ENCODE measurements around the gene FN1. TPM values are rescaled to one million over a fixed set of nuclear protein-coding genes. Genes with fewer than 3 reads are reported as not detected.

Gene FN1
- total RNA-seq, 1 experiment from 2014 or later = 102 TPM

DNA sequence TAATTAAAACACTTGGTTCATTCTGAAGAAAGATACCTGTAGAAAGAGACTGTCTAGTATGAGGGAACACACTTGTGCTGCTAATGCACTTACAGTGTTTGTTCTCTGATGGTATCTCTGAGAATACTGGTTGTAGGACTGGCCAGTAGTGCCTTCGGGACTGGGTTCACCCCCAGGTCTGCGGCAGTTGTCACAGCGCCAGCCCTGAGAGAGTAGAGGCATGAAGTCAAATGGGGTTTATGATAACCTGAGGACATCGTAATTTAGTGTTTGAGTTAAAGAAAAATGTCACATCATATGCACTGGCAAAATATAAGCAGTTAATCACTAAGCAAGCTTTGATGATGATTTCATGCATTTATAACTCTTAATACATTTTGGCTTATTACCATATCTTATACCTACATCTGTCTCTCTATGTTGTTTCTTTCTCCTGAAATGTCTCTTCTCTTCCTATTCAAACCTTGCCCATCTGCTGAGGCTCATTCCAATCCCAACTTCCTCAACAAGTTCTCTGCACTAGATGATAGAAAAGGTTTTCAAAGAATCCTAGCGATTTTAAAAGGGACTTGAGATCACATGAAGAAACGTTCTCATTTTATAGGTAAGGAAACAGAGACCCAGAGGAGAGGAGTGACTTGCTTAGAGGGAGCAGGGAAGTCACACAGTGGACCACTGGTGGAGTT lies 73.8 kb downstream of the FN1 start:
- ChIA-PET CTCF (no interaction called here), POLR2A (no interaction called here)
- Mint-ChIP-seq H3K9me3 (no peaks in the 10 kb centered on the region), H3K4me3 (no peak overlapping the region), H3K27ac (no peak overlapping the region), H3K36me3 (peaks cover 49% of the 10 kb centered on the region), H3K4me1 (peaks cover 8% of the 10 kb centered on the region; the same call in 1 of the 2 replicates), H3K27me3 (ENCODE audit: low read depth) (no peaks in the 10 kb centered on the region)
- TF ChIP-seq, protein P1, sequence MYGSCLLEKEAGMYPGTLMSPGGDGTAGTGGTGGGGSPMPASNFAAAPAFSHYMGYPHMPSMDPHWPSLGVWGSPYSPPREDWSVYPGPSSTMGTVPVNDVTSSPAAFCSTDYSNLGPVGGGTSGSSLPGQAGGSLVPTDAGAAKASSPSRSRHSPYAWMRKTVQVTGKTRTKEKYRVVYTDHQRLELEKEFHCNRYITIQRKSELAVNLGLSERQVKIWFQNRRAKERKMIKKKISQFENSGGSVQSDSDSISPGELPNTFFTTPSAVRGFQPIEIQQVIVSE (CRISPR knock-in tag; IDR thresholded peaks at IDR 0.05; ENCODE audit: borderline replicate concordance) = peak; percentile 9; the same call in 1 of the 2 replicates
- no peak for TF ChIP-seq OVOL2 (CRISPR knock-in tag; IDR thresholded peaks at IDR 0.05; ENCODE audit: borderline replicate concordance)
- ATAC-seq = no peak
- no peak for DNase-seq (ENCODE audit: low spot score)

DNA sequence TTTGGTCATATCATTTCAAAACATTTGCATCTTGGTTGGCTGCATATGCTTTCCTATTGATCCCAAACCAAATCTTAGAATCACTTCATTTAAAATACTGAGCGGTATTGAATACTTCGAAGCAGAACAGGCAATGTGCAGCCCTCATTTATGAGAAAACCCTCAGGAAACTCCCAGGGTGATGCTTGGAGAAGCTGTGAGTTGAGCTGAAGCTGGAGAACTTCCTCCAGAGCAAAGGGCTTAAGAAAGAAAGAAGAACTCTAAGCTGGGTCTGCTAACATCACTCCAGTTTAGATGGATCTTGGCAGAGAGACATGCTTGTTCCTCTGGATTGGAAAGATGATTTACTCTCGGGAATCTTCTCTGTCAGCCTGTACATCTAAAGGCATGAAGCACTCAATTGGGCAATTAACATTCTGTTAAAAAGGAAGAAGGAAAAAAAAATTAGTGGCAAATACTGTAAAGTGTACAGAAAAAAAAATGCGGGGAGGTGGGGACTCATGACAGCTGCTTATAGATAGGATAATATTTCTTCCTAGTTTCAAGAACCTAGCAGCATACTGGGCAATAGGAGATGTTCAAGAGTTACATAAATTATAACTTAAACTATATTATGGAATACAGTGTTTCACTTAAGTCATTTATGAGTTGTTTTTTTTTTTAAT lies 74.5 kb downstream of the FN1 start:
- no peak for ATAC-seq
- no peak for DNase-seq (ENCODE audit: low spot score)
- H3K4me3 Mint-ChIP-seq = no peak overlapping the region
- CTCF ChIA-PET = no interaction called here
- peaks cover 48% of the 10 kb centered on the region for H3K36me3 Mint-ChIP-seq
- POLR2A ChIA-PET = no interaction called here
- no peak overlapping the region for H3K27ac Mint-ChIP-seq
- TF ChIP-seq, protein P2, sequence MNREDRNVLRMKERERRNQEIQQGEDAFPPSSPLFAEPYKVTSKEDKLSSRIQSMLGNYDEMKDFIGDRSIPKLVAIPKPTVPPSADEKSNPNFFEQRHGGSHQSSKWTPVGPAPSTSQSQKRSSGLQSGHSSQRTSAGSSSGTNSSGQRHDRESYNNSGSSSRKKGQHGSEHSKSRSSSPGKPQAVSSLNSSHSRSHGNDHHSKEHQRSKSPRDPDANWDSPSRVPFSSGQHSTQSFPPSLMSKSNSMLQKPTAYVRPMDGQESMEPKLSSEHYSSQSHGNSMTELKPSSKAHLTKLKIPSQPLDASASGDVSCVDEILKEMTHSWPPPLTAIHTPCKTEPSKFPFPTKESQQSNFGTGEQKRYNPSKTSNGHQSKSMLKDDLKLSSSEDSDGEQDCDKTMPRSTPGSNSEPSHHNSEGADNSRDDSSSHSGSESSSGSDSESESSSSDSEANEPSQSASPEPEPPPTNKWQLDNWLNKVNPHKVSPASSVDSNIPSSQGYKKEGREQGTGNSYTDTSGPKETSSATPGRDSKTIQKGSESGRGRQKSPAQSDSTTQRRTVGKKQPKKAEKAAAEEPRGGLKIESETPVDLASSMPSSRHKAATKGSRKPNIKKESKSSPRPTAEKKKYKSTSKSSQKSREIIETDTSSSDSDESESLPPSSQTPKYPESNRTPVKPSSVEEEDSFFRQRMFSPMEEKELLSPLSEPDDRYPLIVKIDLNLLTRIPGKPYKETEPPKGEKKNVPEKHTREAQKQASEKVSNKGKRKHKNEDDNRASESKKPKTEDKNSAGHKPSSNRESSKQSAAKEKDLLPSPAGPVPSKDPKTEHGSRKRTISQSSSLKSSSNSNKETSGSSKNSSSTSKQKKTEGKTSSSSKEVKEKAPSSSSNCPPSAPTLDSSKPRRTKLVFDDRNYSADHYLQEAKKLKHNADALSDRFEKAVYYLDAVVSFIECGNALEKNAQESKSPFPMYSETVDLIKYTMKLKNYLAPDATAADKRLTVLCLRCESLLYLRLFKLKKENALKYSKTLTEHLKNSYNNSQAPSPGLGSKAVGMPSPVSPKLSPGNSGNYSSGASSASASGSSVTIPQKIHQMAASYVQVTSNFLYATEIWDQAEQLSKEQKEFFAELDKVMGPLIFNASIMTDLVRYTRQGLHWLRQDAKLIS (CRISPR knock-in tag; IDR thresholded peaks at IDR 0.05; ENCODE audit: borderline replicate concordance) = no peak
- TF ChIP-seq ZNF121 (CRISPR knock-in tag; IDR thresholded peaks at IDR 0.05) (no peak), ATF1 (CRISPR knock-in tag; IDR thresholded peaks at IDR 0.05) (no peak), ZNF423 (CRISPR knock-in tag; IDR thresholded peaks at IDR 0.05) (no peak), GTF2I (CRISPR knock-in tag; conservative IDR thresholded peaks at IDR 0.05) (no peak), CBFB (CRISPR knock-in tag; IDR thresholded peaks at IDR 0.05; ENCODE audit: low read depth) (no peak), ZNF138 (CRISPR knock-in tag; conservative IDR thresholded peaks at IDR 0.05) (no peak), ZNF219 (CRISPR knock-in tag; IDR thresholded peaks at IDR 0.05; ENCODE audit: borderline replicate concordance) (no peak), GABPB1 (CRISPR knock-in tag; IDR thresholded peaks at IDR 0.05) (no peak), TEAD1 (CRISPR knock-in tag; IDR thresholded peaks at IDR 0.05) (no peak), ETV6 (CRISPR knock-in tag; IDR thresholded peaks at IDR 0.05) (no peak), JUN (CRISPR knock-in tag; IDR thresholded peaks at IDR 0.05) (no peak), SMAD3 (CRISPR knock-in tag; IDR thresholded peaks at IDR 0.05; ENCODE audit: borderline replicate concordance) (no peak), NFE2L1 (CRISPR knock-in tag; IDR thresholded peaks at IDR 0.05) (no peak), RORB (CRISPR knock-in tag; IDR thresholded peaks at IDR 0.05) (no peak)
- TF ChIP-seq, protein P3, sequence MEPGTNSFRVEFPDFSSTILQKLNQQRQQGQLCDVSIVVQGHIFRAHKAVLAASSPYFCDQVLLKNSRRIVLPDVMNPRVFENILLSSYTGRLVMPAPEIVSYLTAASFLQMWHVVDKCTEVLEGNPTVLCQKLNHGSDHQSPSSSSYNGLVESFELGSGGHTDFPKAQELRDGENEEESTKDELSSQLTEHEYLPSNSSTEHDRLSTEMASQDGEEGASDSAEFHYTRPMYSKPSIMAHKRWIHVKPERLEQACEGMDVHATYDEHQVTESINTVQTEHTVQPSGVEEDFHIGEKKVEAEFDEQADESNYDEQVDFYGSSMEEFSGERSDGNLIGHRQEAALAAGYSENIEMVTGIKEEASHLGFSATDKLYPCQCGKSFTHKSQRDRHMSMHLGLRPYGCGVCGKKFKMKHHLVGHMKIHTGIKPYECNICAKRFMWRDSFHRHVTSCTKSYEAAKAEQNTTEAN (CRISPR knock-in tag; IDR thresholded peaks at IDR 0.05) = no peak
- TF ChIP-seq, protein P4, sequence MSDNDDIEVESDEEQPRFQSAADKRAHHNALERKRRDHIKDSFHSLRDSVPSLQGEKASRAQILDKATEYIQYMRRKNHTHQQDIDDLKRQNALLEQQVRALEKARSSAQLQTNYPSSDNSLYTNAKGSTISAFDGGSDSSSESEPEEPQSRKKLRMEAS (CRISPR knock-in tag; IDR thresholded peaks at IDR 0.05) = no peak
- TF ChIP-seq, protein P5, sequence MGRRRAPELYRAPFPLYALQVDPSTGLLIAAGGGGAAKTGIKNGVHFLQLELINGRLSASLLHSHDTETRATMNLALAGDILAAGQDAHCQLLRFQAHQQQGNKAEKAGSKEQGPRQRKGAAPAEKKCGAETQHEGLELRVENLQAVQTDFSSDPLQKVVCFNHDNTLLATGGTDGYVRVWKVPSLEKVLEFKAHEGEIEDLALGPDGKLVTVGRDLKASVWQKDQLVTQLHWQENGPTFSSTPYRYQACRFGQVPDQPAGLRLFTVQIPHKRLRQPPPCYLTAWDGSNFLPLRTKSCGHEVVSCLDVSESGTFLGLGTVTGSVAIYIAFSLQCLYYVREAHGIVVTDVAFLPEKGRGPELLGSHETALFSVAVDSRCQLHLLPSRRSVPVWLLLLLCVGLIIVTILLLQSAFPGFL (CRISPR knock-in tag; IDR thresholded peaks at IDR 0.05; ENCODE audit: borderline replicate concordance) = no peak
- no peaks in the 10 kb centered on the region for H3K27me3 Mint-ChIP-seq (ENCODE audit: low read depth)
- no peaks in the 10 kb centered on the region for H3K9me3 Mint-ChIP-seq
- H3K4me1 Mint-ChIP-seq = peaks cover 8% of the 10 kb centered on the region; the same call in 1 of the 2 replicates

Data from WTC11 (cell line).